GM19240 (cell line): Measurements from ENCODE around the gene HRH3.

Experiments used
- DNase-seq: peaks from one replicate; pipeline ENCODE4 v3.0.0; 2011; ENCODE audit warnings: low spot score; ENCODE audit not compliant: insufficient read length

Gene HRH3

DNA sequence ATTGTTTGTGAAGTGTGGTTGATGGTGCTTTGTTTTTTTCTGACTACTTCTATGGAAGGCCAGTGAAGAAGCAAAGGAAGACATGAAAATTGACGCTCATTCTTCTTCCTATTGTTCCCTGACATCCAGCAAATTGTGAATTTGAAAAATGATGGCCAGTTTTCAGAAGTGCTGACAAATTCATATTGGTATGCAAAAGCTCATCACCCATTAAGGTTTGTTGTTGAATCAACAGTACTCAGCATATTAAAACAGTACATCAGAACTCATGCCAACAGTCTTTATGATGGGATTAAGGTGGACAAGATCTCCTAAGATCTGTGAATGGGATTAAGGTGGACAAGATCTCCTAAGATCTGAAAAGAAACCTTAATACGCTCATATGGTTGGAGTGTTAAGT, 38.3 kb downstream of the HRH3 start:
- no peak for DNase-seq

GRCh38 chr20:62179162-62179504, 40.9 kb downstream of the HRH3 start:
- DNase-seq = no peak

- DNase-seq = no peak
These were observed 41.5 kb downstream of the HRH3 start for GRCh38 chr20:62178316-62179161.

DNA sequence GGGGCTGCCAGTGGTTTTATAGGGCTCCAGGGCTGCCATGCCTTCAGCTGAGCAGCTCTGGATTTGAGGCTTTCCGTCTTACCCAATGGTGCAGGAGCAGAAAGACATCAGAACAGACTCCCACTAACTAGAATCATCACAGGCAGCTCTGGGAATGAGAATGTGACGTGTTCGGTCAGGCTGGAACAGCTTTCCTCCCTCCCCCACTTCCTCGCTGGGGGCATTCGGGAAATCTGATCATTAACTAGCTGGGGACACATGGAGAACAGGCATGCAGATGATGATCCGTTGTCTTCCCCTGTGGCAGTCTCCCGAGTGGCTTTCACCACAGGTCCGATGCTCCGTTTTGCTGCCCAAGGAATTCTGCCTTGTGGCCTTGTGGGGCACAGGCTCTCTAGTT, 42.8 kb downstream of the HRH3 start:
- DNase-seq = no peak

DNA sequence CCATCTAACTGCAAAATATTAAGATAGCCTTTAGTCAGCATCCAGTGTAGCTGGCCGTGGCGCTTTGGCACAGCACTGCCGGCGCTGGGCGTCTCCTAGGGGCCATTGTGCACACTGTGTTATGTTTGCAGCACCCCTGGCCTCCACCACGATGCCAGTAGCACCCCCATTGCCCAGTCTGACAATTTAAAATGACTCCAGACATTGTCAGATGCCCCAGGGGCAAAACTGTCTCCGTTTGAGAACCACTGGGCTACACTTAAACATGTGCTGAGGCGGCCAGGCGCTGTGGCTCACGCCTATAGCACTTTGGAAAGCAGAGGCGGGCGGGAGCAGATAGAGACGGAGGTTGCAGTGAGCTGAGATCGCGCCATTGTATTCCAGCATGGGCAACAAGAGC, 43.2 kb downstream of the HRH3 start:
- no peak for DNase-seq

DNA sequence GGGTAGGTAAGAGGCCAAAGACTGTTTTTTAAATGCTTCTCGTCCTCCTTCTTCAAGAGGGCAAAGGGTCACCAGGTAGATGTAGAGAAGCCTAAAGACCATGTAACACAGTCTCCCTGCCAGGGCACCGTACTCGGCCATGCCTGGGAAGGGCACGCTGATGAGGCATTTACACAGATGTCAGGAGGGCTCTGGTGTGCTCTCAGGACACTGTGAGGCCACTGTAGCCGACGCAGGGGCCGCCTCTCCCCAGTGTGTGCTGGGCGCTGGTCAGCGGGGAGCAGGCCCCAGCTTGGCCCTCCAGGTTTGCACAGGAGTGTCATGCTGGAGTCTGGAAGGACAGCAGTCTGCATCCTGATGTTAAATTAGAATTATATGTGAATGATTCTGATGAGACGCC, 44.4 kb downstream of the HRH3 start:
- no peak for DNase-seq

- no peak for DNase-seq
These were observed 45.0 kb downstream of the HRH3 start for GRCh38 chr20:62174870-62175624.

DNA sequence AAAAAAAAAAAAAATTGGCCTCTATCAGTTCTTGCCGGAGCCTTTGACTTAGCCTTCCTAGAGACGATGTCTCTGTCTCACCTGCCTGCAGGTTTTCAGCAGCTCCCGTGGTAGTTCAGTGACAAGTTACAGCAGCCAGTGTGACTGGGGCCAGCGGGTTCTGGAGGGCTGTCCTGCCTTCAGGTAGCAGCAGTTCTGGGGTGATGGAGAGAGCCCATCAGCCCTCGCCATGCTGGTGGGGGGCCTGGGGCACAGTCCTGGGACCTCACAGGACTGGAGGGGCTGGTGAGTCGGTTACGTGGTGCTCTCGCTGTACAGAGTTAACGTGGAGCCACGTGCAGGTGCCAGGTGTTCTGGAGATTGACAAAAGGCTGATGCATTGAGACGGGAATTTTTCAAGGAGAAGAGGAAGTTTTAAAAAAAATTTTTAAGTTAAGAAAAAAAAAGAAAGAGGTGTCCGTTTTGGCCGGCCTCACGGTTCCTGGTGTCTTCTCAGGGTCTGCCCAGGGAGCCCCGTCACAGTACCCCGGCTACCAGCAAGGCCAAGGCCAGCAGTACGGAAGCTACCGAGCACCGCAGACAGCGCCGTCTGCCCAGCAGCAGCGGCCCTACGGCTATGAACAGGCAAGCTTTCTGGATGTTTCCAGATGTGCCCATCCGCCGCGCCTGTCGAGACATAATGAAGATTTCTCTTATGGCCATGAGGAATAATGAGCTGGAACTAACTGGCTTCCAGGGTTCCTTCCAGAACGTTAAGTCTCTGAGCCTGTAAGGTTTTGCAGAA, 45.9 kb downstream of the HRH3 start:
- no peak for DNase-seq

DNA sequence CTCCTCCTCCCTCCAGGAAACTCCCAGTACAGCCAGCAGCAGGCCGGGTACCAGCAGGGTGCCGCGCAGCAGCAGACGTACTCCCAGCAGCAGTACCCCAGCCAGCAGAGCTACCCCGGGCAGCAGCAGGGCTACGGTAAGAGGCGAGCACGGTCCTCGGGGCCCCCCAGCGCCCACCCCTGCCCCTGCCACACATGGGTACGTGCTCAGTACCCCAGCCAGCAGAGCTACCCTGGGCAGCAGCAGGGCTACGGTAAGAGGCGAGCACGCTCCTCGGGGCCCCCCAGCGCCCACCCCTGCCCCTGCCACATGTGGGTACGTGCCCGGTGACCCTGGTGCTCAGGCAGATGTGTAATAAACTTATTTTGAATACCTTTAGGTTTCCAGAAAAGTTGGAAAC, 47.4 kb downstream of the HRH3 start:
- DNase-seq = no peak

DNA sequence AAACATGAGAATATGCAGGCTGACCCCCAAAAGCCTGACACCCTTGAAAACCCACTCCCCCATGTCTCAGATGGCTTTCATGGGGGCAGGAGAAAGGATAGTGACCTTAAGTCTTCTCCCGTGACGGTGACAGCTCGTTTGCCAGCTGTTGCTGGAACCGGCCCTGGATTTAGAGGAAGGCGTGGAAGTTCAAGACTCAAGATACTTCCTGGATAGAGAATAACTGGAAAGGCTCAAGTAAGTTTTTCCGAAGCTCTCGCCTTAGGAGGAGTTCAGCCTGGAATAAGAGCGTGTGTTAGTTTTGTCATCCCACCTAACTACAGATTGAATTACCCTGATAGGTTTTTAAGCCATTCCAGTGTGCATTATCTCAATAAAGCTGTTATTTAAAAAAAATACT, 48.8 kb downstream of the HRH3 start:
- no peak for DNase-seq

GRCh38 chr20:62170536-62170935, 49.5 kb downstream of the HRH3 start:
- DNase-seq = no peak

DNA sequence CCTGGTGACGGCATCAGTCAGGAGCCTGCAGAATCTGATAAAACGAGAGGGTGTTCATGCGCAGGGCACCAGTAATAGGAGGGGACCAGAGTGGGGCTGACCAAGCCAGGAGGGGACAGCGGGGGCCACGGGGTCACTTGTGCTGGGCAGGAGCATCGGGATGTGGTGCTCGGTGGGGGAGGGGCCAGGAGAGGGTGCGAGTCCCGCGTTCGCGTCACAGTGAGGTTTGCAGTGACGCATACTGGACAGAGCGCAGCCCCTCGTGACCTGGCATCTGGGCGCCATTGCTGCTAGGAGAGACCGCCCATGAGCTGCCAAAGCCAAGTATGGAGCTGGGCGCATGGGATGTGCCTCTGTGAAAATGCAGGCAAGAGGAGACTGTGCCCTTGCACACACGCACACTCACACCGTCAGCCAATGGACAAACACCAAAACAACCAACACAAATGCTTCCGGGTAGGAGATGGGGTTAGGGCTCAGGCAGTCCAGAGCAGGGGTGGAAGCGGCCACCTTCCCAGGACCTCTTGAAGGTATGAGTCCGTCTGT, 51.1 kb downstream of the HRH3 start:
- no peak for DNase-seq

DNA sequence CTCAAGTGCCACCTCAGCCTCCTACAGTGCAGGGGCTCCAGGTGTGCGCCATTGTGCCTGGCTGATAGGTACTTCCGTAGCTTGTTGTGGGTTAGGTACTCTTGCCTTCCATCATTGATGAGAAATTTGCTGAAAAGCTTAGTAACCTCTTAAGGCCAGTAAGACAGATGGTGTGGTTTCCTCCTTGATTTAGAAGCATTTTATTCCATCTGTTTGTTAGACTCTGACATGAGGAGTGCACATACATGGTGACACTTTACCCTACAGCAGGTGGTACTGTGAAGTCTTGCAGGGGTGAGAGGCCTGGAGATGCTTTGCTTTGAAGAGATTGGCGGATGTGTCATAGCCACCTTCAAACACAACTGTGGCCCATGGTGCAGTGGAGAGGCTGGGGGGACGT, 52.0 kb downstream of the HRH3 start:
- DNase-seq = no peak

DNA sequence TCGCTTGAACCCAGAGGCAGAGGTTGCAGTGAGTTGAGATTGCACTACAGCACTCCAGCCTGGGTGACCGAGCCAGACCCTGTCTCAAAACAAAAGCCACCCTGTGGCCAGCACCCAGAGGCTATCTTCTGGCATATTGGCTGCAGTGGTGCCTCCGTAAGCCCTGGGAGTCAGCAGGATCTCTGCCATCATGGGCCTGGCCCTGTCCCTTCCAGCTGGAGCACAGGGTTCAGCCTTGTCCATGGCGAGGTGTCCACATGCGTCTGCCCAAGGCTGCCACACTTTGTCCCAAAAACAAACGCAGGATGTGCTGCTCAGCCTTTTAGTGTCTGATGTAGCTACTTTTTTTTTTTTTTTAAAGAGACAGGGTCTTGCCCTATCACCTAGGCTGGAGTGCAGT, 52.6 kb downstream of the HRH3 start:
- no peak for DNase-seq

GRCh38 chr20:62165762-62166399, 54.2 kb downstream of the HRH3 start:
- DNase-seq = no peak
